GM13976 (cell line): Measurements from ENCODE around the gene PCDH12.

Source experiments
- DNase-seq: peaks from one replicate; pipeline ENCODE4 v3.0.0; 2012; ENCODE audit warnings: low spot score
- in situ Hi-C: fragments of 300-500 bp; cut with MboI; formaldehyde crosslinking; loops from one replicate; pipeline ENCODE4 v1.12.0; 2022; ENCODE audit warnings: low sequenced_read_pairs, mixed read lengths, inconsistent platforms; ENCODE audit not compliant: unreplicated experiment
- TF ChIP-seq, protein P1 (sequence below): IDR thresholded peaks from 2 replicates; pipeline ENCODE4 v1.5.1; 2012; ENCODE audit warnings: borderline replicate concordance, mild to moderate bottlenecking; ENCODE audit not compliant: insufficient read depth; ENCODE audit errors: extremely low read depth, missing control alignments, control extremely low read depth

PCDH12 gene

DNA sequence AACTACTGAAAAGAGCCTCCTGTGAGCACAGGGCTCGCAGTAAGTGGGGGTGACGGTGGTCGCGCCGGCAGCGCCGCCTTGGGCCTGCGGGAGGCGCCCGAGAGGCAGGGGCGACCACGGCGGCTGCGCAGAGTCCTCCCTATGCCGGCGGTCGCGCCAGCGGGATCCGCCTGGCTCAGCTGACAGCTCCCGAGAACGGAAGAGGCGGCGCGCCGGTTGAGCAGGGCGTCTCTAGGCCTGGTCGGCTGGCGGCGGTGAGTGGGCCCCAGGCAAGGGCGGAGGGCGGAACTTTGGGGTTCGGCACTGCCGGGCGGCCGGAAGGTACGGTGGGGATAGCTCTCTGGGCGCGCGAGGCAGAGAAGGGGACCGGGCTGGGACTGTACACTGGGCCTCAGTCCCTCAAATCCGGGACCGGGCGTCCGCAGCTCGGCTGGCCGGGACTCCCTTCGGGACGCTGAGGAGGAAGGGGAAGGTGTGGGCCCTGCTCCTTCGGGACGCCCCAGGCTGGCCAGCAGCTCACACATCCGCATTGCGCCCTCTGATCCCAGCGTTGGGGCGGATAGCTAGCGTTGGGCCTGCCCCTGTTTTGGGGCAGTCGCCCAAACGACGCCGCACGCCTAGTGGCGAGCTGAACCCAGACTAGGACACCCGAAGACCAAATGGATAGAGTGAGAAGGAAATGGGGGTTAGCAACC lies 11.1 kb upstream of the PCDH12 start, which contains the start of gene RNF14:
Gene RNF14, plus strand, starts transcription at position 192 of the 695 bp plus-strand sequence. CDS start 4,484 bp downstream, outside the sequence.
- peak; percentile 95 for DNase-seq
- TF ChIP-seq, protein P1, sequence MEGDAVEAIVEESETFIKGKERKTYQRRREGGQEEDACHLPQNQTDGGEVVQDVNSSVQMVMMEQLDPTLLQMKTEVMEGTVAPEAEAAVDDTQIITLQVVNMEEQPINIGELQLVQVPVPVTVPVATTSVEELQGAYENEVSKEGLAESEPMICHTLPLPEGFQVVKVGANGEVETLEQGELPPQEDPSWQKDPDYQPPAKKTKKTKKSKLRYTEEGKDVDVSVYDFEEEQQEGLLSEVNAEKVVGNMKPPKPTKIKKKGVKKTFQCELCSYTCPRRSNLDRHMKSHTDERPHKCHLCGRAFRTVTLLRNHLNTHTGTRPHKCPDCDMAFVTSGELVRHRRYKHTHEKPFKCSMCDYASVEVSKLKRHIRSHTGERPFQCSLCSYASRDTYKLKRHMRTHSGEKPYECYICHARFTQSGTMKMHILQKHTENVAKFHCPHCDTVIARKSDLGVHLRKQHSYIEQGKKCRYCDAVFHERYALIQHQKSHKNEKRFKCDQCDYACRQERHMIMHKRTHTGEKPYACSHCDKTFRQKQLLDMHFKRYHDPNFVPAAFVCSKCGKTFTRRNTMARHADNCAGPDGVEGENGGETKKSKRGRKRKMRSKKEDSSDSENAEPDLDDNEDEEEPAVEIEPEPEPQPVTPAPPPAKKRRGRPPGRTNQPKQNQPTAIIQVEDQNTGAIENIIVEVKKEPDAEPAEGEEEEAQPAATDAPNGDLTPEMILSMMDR: peak; percentile 94
- in situ Hi-C loops: no loop called here

DNA sequence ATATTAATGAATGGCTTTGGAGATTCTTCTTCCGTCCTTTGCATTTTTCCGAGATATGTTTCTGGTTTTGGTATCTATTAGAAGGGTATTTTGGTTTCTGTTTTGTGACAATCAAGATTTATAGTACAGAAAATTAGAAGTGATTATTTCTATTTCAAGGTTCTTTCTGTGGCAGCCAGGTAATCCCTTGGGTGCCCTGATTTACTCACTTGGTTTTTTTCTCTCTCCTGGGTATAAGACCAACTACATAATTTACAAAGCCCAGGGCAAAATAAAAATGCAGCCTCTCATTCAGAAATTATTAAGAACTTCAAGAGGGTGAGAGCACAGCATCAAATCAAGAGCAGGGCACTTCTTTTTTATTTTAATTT lies 8.9 kb upstream of the PCDH12 start:
- TF ChIP-seq, protein P1: no peak
- no peak for DNase-seq
- in situ Hi-C loops: no loop called here

DNA sequence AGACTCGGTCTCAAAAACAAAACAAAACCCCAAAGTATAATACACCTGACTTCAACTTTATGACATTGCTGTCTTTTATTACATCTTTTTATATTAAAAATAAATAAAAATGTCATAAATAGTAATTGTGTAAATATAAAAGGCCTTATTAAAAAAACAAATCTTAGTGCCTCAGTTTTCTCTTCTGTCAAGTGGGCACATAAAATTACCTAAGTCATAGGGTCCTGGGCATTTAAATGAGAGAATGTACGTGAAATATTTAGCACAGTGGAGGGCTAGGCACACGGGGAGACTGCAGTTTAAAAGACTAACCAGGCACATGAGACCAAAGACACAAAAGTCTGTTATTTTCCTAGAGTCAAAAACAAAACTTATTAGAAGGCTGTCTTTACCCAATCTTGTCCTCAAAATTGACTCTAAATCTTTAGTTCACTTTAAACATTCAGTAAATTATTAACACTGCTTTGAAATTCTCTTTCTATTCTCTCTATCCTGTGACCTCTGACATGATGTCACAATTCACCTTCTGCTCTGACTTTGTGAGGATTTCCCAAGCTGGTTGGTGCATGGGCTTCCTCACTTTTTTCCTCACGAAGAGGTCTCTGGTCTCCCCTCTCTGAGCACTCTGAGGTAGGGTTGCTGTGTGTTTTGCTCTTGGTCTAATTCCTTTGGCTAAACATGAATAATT lies 8.4 kb upstream of the PCDH12 start:
- no peak for DNase-seq
- in situ Hi-C loops: no loop called here
- TF ChIP-seq, protein P1: no peak

DNA sequence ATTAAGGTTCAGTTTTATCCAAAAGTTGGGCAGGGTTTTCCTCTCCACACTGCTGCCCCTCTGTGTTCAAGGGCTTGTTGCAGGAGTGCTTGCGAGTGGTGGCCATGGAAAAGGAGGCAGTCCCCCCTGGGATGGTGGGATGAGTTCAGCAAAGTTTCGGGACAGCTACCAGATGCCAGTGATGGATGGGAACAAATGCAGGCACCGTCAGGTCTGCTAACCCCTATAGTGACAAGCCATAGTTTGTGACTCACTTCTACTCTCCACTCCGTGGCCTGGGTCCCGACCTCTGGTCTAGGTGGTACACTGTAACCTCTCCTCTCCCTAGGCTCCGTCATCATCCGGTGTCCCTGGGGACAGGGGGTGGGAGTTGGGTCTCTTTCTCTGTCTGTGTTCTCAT lies 7.1 kb upstream of the PCDH12 start:
- TF ChIP-seq, protein P1: no peak
- DNase-seq: no peak
- in situ Hi-C loops: no loop called here

DNA sequence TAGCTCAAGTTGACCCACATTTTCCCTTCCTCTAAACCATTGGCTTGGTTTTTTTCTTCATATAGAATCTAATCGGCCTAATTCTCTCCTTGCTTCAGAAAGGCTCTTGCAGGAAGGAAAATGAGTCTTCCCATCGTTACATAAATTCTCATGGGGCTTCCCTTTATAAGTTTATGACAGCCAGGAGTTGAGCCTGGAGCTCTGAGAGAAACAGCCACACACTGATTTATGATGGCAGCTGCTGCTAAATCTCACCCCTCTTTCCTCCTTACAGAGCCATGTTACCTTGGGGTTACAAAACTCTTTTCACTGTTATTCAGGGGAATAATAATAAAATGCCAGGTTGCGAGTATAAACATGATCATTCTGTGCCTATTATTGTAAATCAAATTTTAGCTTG lies 5.7 kb upstream of the PCDH12 start:
- in situ Hi-C loops: no loop called here
- no peak for DNase-seq
- TF ChIP-seq, protein P1: no peak

DNA sequence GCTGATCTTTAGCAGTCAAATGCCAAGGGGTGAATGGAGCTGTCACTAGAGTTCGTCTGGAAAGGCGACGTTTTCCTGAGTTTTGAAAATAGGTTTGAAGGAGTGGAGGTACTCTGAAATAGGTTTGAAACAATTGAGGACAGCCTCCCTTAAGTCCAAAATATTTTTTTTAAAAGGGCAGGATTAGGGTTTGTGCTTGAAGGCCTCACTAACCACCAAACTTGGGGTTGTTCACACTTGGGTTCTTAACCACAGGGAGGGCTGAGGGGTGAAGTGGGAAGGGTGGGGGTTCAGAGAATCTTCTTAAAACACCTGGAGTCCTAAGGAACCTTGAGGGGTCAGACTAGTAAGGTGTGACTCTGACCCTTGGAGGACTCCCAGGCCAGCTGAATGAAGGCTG lies 3.5 kb upstream of the PCDH12 start:
- in situ Hi-C loops: no loop called here
- DNase-seq: no peak

More for the DNA sequence above, 3.5 kb upstream of the PCDH12 start:
- TF ChIP-seq, protein P1: no peak
